H1 (cell line): ENCODE measurements around the gene FEV. TPM values are rescaled to one million over a fixed set of nuclear protein-coding genes. Genes with fewer than 3 reads are reported as not detected.

Experiments
- KDM1A ChIP-seq: fragments of 200-600, 300-600 bp; sonication (generic); IDR thresholded peaks from 2 replicates; pipeline ENCODE4 v1.7.1; 2016; ENCODE audit warnings: mild to moderate bottlenecking, low read length, borderline replicate concordance
- TCF12 ChIP-seq: IDR thresholded peaks from 2 replicates; pipeline ENCODE4 v1.6.1; 2011; ENCODE audit warnings: low read depth, mild to moderate bottlenecking, low read length
- polyA plus RNA-seq, 7 experiments: library from polyadenylated mRNA; depleted of rRNA in 3 of 7; stranded (reverse) in 5 of 7; unstranded in 2 of 7; fragments of >200 nt in 5 of 7; fragments of 200-250 nt in 2 of 7; gene quantifications; 1 replicate in 5 of 7; 2 replicates in 1 of 7; 4 replicates in 1 of 7; pipeline versions ENCODE4 v1.2.1 to v1.2.3, GENCODE V29; 2011 to 2013; ENCODE audit warnings: missing spikeins in 2 of 7, mixed read lengths in 2 of 7
- total RNA-seq: library from RNA; stranded (reverse); fragmentation: NEBNext Ultra II Directional; extraction: Animal tissue kit (Norgen Biotek cat#: 25700); gene quantifications from 2 replicates; pipeline ENCODE4 v1.2.1, GENCODE V29; 2021
- TF ChIP-seq, protein P1 (sequence below): IDR thresholded peaks from 2 replicates; pipeline ENCODE4 v1.6.1; 2012; ENCODE audit warnings: low read length, inconsistent platforms

FEV gene
- total and polyA plus RNA-seq, 2 of the 8 experiments (the other 6 are each of a cell fraction or from before 2014, with no cell fraction given): not detected

DNA sequence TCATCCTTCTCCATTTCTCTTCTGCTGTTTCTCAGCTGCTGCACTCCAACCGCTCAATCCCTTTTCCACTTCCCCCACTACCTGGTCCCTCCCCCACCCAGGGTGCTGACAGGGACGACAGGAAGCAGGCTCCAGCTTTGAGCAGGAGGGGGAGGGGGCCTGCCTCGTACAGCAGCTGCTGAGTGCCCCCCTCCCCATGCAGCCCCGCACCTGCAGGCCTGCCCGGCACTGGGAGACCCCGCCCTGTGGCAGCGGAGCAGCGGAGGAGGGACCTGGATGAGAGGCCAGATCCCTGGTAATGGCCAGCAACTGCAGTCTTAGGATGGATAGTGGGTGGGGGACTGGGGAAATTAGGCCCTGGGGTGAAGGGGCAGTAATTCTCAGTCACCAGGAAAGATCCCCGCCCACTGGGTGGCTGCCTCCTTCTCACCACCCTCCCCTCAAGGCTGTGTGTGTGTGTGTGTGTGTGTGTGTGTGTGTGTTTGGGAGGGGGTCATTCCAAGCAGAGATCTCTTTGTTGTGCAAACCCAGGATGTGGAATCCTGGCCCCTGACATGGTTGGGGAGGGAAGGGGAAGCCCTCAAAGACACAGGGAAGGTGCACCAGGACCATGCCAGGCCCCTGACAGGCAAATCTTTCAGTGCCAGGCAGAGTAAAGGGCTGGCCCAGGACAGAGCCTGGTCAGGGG is 15.0 kb upstream of the FEV start (continued):
- TF ChIP-seq, protein P1, sequence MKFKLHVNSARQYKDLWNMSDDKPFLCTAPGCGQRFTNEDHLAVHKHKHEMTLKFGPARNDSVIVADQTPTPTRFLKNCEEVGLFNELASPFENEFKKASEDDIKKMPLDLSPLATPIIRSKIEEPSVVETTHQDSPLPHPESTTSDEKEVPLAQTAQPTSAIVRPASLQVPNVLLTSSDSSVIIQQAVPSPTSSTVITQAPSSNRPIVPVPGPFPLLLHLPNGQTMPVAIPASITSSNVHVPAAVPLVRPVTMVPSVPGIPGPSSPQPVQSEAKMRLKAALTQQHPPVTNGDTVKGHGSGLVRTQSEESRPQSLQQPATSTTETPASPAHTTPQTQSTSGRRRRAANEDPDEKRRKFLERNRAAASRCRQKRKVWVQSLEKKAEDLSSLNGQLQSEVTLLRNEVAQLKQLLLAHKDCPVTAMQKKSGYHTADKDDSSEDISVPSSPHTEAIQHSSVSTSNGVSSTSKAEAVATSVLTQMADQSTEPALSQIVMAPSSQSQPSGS: no peak
- TF ChIP-seq KDM1A (peak; percentile 32; the same call in 1 of the 2 replicates), TCF12 (0 out of 2 replicates have a peak, but pooled peaks have one; percentile 63)
